ENCODE data around the gene SLC16A5. TPM values are rescaled to one million over a fixed set of nuclear protein-coding genes. Genes with fewer than 3 reads are reported as not detected.
"Not testable (repeated sequence)": the region's sequence is repeated elsewhere in the genome, so short reads cannot be mapped to it uniquely, and the experiment has no call there.

The SLC16A5 gene
- total RNA-seq: 100 to 1,000 TPM in 4 of 6 donors, 10 to 100 TPM in 2; 40.6 to 234 (median 123) TPM

GRCh38 chr17:75087558-75088453 is at the start of gene SLC16A5:
Gene SLC16A5, plus strand, starts transcription at chr17:75087954. Its CDS starts 5,683 bp downstream, at chr17:75093637.
- no peaks in the 10 kb centered on the region for H3K9me3 ChIP-seq
- peak; percentile 94 to 95 for ATAC-seq (ENCODE audit: low FRiP score in 2 of 2)
- no peaks in the 10 kb centered on the region for H3K36me3 ChIP-seq
- peak within 1 kb of the TSS; percentile 95 to 98 (median 98) for H3K27ac ChIP-seq
- peaks cover 56 to 81% (median 61%) of the 10 kb centered on the region in 4 donors for H3K4me1 ChIP-seq
- peak within 1 kb of the TSS; percentile 59 to 73 (median 61) for H3K4me3 ChIP-seq
- peak; percentile 98 for DNase-seq
- TF ChIP-seq CTCF (IDR thresholded peaks at IDR 0.05) (no peak), EP300 (IDR thresholded peaks at IDR 0.05) (peak in 2 of 4 donors; percentile 33 to 72), POLR2A (IDR thresholded peaks at IDR 0.05) (peak in 3 of 4 donors; percentile 44 to 95 (median 90)), POLR2AphosphoS5 (IDR thresholded peaks at IDR 0.05) (peak; percentile 66 to 82)
- H3K27me3 ChIP-seq: no peaks in the 10 kb centered on the region
- WGBS, 2 donors: 0 to 1% methylated on average over 2 to 47 of the region's 69 CpGs

- no peak for TF ChIP-seq POLR2A (IDR thresholded peaks at IDR 0.05)
- no peak for TF ChIP-seq EP300 (IDR thresholded peaks at IDR 0.05)
- H3K27me3 ChIP-seq: no peaks in the 10 kb centered on the region
- H3K27ac ChIP-seq: no peak overlapping the region
- peaks cover 22 to 46% (median 42%) of the 10 kb centered on the region in 4 donors for H3K36me3 ChIP-seq
- peaks cover 15 to 25% (median 19%) of the 10 kb centered on the region in 4 donors for H3K4me1 ChIP-seq
- no peak overlapping the region for H3K4me3 ChIP-seq
- WGBS, 2 donors: 73 to 78% methylated on average over 5 of the region's 5 CpGs
- DNase-seq (no peak), ATAC-seq (ENCODE audit: low FRiP score in 2 of 2) (no peak)
- no peaks in the 10 kb centered on the region for H3K9me3 ChIP-seq
Measured at GRCh38 chr17:75039238-75039637, 48.5 kb upstream of the SLC16A5 start.

- Histone ChIP-seq H3K27ac (no peak overlapping the region), H3K4me1 (peaks cover 6 to 13% (median 9%) of the 10 kb centered on the region in 4 donors), H3K27me3 (no peaks in the 10 kb centered on the region), H3K4me3 (no peak overlapping the region), H3K9me3 (no peaks in the 10 kb centered on the region), H3K36me3 (peaks cover 22 to 46% (median 42%) of the 10 kb centered on the region in 4 donors)
- DNase-seq: no peak
- no peak for TF ChIP-seq POLR2A (IDR thresholded peaks at IDR 0.05)
- TF ChIP-seq POLR2AphosphoS5 (IDR thresholded peaks at IDR 0.05): no peak
- TF ChIP-seq CTCF (IDR thresholded peaks at IDR 0.05): no peak
- TF ChIP-seq EP300 (IDR thresholded peaks at IDR 0.05): no peak
- WGBS, 2 donors: 82 to 86% methylated on average over 11 to 12 of the region's 12 CpGs
- no peak for ATAC-seq (ENCODE audit: low FRiP score in 2 of 2)
Measured at GRCh38 chr17:75041656-75042280, 46.0 kb upstream of the SLC16A5 start.

GRCh38 chr17:75043789-75044188 is 44.0 kb upstream of the SLC16A5 start:
- ATAC-seq (ENCODE audit: low FRiP score in 2 of 2); H3K27ac ChIP-seq; H3K27me3 ChIP-seq; H3K9me3 ChIP-seq; H3K4me3 ChIP-seq; DNase-seq: not testable (repeated sequence)
- peaks cover 18 to 39% (median 32%) of the 10 kb centered on the region in 4 donors for H3K36me3 ChIP-seq
- 76 to 86% methylated on average over 5 of the region's 5 CpGs for WGBS, 2 donors
- peaks cover 16 to 27% (median 18%) of the 10 kb centered on the region in 4 donors for H3K4me1 ChIP-seq

- H3K4me3 ChIP-seq: no peak overlapping the region
- no peak overlapping the region for H3K27ac ChIP-seq
- peaks cover 16 to 35% (median 25%) of the 10 kb centered on the region in 4 donors for H3K36me3 ChIP-seq
- H3K9me3 ChIP-seq: no peaks in the 10 kb centered on the region
- H3K4me1 ChIP-seq: peaks cover 16 to 33% (median 23%) of the 10 kb centered on the region in 4 donors
- WGBS, 2 donors: 81 to 83% methylated on average over 7 of the region's 7 CpGs
- ATAC-seq (ENCODE audit: low FRiP score in 2 of 2) (no peak), DNase-seq (no peak)
- H3K27me3 ChIP-seq: no peaks in the 10 kb centered on the region
- no peak for TF ChIP-seq POLR2AphosphoS5 (IDR thresholded peaks at IDR 0.05)
- TF ChIP-seq EP300 (IDR thresholded peaks at IDR 0.05): no peak
- no peak for TF ChIP-seq CTCF (IDR thresholded peaks at IDR 0.05)
- TF ChIP-seq POLR2A (IDR thresholded peaks at IDR 0.05): no peak
Measured at GRCh38 chr17:75044716-75045115, 43.0 kb upstream of the SLC16A5 start.

- not testable (repeated sequence) for ATAC-seq (ENCODE audit: low FRiP score in 2 of 2); DNase-seq; H3K27me3 ChIP-seq; H3K9me3 ChIP-seq
- H3K4me1 ChIP-seq: peaks cover 16 to 33% (median 23%) of the 10 kb centered on the region in 4 donors
- peak overlapping the region; percentile 96 to 99 (median 98) for H3K27ac ChIP-seq
- 20 to 25% methylated on average over 25 of the region's 25 CpGs for WGBS, 2 donors
- H3K36me3 ChIP-seq: peaks cover 9 to 35% (median 18%) of the 10 kb centered on the region in 4 donors
- peak overlapping the region; percentile 89 to 99 (median 94) for H3K4me3 ChIP-seq
Measured at GRCh38 chr17:75045946-75046406, 41.8 kb upstream of the SLC16A5 start.
